Tibial artery (tissue), 4 donors: ENCODE results near the gene EID1.
"Not testable (repeated sequence)": the region's sequence is repeated elsewhere in the genome, so short reads cannot be mapped to it uniquely, and the experiment has no call there.

Experiments
- DNase-seq, 2 donors: peaks; one replicate each; pipeline ENCODE4 v3.0.0-alpha.2; 2019
- H3K27ac ChIP-seq, 2 donors: fragments of 200-600 bp; sonication (generic) in 1 of 2; 1 replicate in 1 of 2; 2 replicates in 1 of 2; pipeline ENCODE4 v1.5.1; 2018 to 2019; ENCODE audit warnings: mild to moderate bottlenecking in 1 of 2
- H3K27me3 ChIP-seq, 2 donors: fragments of 200-600 bp; sonication (generic) in 1 of 2; one replicate each; pipeline versions ENCODE4 v1.5.1 to v1.6.0; 2016 to 2019
- H3K36me3 ChIP-seq, 3 donors: fragments of 200-600 bp; sonication (generic) in 2 of 3; one replicate each; pipeline ENCODE4 v1.5.1; 2016 to 2019; ENCODE audit warnings: mild to moderate bottlenecking in 2 of 3
- H3K4me1 ChIP-seq, 4 donors: fragments of 200-600 bp; sonication (generic) in 2 of 4; 1 replicate in 3 of 4; 2 replicates in 1 of 4; pipeline ENCODE4 v1.5.1; 2016 to 2019
- H3K4me3 ChIP-seq, 2 donors: fragments of 200-600 bp; sonication (generic) in 1 of 2; 1 replicate in 1 of 2; 2 replicates in 1 of 2; pipeline ENCODE4 v1.5.1; 2018 to 2019; ENCODE audit warnings: mild to moderate bottlenecking in 2 of 2
- H3K9me3 ChIP-seq, 3 donors: fragments of 200-600 bp; sonication (generic) in 1 of 3; one replicate each; pipeline ENCODE4 v1.5.1; 2016 to 2019
- intact Hi-C: fragments of 100-400 bp; cut with DNase I; formaldehyde crosslinking; loops from one replicate; pipeline ENCODE4 v1.15.0; 2023; ENCODE audit warnings: low total_unique reads
- TF ChIP-seq, protein P1 (sequence below), 2 experiments: fragments of 200-600 bp in 1 of 2; fragments of 450-650 bp in 1 of 2; IDR thresholded peaks; one replicate each; pipeline ENCODE4 v1.5.1; 2017 to 2019; ENCODE audit warnings: antibody characterized with exemption in 2 of 2, mild to moderate bottlenecking in 1 of 2, moderate library complexity in 1 of 2

EID1 gene

DNA sequence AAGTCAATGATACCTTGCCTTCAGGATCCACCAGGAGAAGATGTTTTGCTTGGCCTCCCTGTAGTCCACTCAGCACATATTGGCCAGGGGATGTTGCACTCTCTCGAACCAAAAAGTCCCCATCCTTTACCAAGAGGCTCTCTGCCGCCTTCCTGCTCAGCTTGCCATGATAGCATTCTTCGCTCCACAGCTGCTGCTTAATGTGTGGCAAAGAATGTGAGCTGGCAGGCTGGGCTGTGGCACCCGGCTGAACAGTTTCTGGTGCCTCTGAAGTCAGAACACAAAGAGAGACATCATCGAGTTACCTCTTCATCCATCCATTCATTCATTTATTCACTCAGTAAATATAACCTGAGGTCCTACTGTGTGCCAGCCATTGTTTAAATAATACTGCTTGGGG, 43.2 kb upstream of the EID1 start:
- Histone ChIP-seq H3K27ac (no peak overlapping the region), H3K4me1 (no peaks in the 10 kb centered on the region), H3K27me3 (no peaks in the 10 kb centered on the region), H3K9me3 (no peaks in the 10 kb centered on the region), H3K4me3 (no peak overlapping the region), H3K36me3 (peaks cover 9 to 24% (median 14%) of the 10 kb centered on the region in 3 donors)
- intact Hi-C loops: no loop called here
- no peak for DNase-seq
- TF ChIP-seq, protein P1, sequence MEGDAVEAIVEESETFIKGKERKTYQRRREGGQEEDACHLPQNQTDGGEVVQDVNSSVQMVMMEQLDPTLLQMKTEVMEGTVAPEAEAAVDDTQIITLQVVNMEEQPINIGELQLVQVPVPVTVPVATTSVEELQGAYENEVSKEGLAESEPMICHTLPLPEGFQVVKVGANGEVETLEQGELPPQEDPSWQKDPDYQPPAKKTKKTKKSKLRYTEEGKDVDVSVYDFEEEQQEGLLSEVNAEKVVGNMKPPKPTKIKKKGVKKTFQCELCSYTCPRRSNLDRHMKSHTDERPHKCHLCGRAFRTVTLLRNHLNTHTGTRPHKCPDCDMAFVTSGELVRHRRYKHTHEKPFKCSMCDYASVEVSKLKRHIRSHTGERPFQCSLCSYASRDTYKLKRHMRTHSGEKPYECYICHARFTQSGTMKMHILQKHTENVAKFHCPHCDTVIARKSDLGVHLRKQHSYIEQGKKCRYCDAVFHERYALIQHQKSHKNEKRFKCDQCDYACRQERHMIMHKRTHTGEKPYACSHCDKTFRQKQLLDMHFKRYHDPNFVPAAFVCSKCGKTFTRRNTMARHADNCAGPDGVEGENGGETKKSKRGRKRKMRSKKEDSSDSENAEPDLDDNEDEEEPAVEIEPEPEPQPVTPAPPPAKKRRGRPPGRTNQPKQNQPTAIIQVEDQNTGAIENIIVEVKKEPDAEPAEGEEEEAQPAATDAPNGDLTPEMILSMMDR (IDR thresholded peaks at IDR 0.05): no peak

DNA sequence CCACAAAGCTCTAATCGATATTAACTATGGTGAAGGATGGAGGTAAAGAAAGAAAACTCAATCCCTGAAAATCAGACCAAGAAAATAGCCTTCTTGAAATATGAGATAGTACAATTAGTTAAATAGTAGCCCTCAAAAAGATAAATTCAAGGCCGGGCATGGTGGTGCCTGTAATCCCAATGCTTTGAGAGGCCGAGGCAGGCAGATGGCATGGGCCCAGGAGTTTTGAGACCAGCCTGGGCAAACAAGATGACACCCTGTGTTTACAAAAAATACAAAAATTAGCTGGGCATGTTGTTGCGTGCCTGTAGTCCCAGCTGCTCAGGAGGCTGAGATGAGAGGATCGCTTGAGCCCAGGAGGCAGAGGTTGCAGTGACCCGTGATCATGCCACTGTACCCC, 35.4 kb upstream of the EID1 start:
- no peaks in the 10 kb centered on the region for H3K9me3 ChIP-seq
- no peak overlapping the region for H3K4me3 ChIP-seq
- no peaks in the 10 kb centered on the region for H3K36me3 ChIP-seq
- H3K27me3 ChIP-seq: no peaks in the 10 kb centered on the region
- H3K27ac ChIP-seq: no peak overlapping the region
- DNase-seq: no peak
- intact Hi-C loops: no loop called here
- TF ChIP-seq, protein P1 (IDR thresholded peaks at IDR 0.05): no peak
- no peaks in the 10 kb centered on the region for H3K4me1 ChIP-seq

DNA sequence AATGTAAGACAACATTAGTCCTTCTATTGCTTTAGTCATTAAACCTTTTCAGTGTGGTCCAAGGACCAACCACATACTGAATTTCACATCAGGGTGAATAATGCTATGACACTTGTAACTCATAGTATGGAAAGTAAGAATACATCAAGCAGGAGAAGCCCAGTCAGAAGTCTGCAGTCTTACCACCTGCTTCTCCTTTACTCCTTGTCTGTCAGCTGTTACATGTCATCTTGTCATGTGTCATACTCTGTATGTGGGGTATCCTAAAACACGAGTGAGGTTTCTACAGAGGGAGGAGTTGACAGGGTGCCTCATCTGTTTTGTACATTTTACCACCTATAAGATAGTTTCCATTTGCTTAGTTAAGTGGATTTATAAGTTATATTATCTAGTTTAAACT, 32.8 kb upstream of the EID1 start:
- DNase-seq: no peak
- H3K27ac ChIP-seq: no peak overlapping the region
- no peaks in the 10 kb centered on the region for H3K27me3 ChIP-seq
- no peaks in the 10 kb centered on the region for H3K4me1 ChIP-seq
- H3K4me3 ChIP-seq: no peak overlapping the region
- peaks cover 0 to 4% (median 0%) of the 10 kb centered on the region in 3 donors for H3K36me3 ChIP-seq
- TF ChIP-seq, protein P1 (IDR thresholded peaks at IDR 0.05): no peak
- H3K9me3 ChIP-seq: no peaks in the 10 kb centered on the region
- intact Hi-C loops: no loop called here

DNA sequence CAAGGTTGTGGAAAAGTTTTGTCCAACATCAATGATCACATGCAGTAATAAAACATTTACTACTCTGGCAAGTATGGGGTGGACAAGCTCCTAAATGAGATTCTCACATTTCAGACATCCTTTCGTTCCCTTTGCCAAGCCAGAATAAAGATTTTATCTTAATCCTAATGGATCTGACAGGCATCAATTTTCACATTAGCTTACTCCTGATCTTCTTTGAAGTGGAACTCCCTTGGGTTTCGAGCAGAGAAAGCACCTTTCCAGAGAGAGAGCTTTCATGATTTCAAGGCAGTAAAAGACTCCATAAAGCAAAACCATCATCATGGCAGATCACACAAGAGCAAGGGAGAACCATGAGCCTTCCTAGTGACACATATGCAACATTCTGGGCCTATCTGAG, 27.3 kb upstream of the EID1 start:
- H3K9me3 ChIP-seq: no peaks in the 10 kb centered on the region
- peaks cover 0 to 5% (median under 1%) of the 10 kb centered on the region in 4 donors for H3K4me1 ChIP-seq
- no peak overlapping the region for H3K4me3 ChIP-seq
- intact Hi-C loops: loop anchor here (10.0 kb wide), 1 partner anchor 1294 kb away; no protein-coding TSS in a partner anchor
- no peak for DNase-seq
- H3K27ac ChIP-seq: no peak overlapping the region
- TF ChIP-seq, protein P1 (IDR thresholded peaks at IDR 0.05): no peak
- H3K36me3 ChIP-seq: peaks cover 0 to 4% (median 0%) of the 10 kb centered on the region in 3 donors
- H3K27me3 ChIP-seq: no peaks in the 10 kb centered on the region

DNA sequence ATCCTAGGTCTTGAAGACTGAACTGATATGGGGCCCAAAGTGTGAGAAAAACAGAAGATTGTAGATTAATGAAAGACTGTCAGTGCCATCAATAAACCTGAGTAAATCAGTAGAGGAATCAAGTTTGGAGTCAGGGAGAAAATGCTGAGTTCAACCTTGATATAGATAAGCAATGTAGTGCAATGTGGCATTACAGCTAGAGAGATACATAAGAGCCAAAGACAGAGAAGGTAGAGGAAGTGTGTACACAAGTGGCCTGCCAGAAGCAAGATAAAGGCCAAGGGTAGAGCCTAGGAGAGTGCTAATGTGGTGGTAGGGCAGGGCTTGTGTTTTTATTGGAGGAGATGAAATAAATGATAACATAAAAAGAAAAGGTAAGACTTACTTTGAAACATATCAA, 26.0 kb upstream of the EID1 start:
- no peak for DNase-seq
- TF ChIP-seq, protein P1 (IDR thresholded peaks at IDR 0.05): no peak
- H3K27ac ChIP-seq: no peak overlapping the region
- H3K27me3 ChIP-seq: no peaks in the 10 kb centered on the region
- peaks cover 0 to 10% (median 2%) of the 10 kb centered on the region in 4 donors for H3K4me1 ChIP-seq
- intact Hi-C loops: loop anchor here (10.0 kb wide), 1 partner anchor 1293 kb away; no protein-coding TSS in a partner anchor
- H3K4me3 ChIP-seq: no peak overlapping the region
- no peaks in the 10 kb centered on the region for H3K9me3 ChIP-seq
- peaks cover 0 to 4% (median 0%) of the 10 kb centered on the region in 3 donors for H3K36me3 ChIP-seq

DNA sequence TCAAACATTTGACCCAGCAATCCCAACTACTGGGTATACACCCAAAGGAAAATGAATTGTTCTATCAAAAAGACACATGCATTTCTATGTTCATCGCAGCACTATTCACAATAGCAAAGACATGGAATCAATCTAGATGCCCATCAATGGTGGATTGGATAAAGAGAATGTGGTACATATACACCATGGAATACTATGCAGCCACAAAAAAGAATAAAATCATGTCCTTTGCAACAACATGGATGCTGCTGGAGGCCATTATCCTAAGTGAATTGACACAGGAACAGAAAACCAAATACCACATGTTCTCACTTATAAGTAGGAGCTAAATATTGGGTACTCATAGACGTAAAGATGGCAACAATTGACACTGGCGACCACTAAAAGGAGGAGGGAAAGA, 23.5 kb upstream of the EID1 start:
- H3K4me3 ChIP-seq, H3K9me3 ChIP-seq, DNase-seq, H3K27me3 ChIP-seq, H3K36me3 ChIP-seq, H3K27ac ChIP-seq: not testable (repeated sequence)
- intact Hi-C loops: loop anchor here (10.0 kb wide), 1 partner anchor 1290 kb away; no protein-coding TSS in a partner anchor
- H3K4me1 ChIP-seq: peaks cover 0 to 10% (median 2%) of the 10 kb centered on the region in 4 donors
